Head of caudate nucleus (tissue), 42 donors: Measurements from ENCODE around the gene HIKESHI.
A peak's percentile ranks its signal among the peaks of the same experiment; 100 is the strongest.

Experiments
- DNase-seq, 42 donors: peaks; one replicate each; pipeline versions ENCODE4 v3.0.0 to v3.0.0-alpha.2; 2020 to 2021; ENCODE audit warnings: mixed read lengths in 7 of 42
- intact Hi-C: fragments of 100-400 bp; cut with DNase I; formaldehyde crosslinking; loops from one replicate; pipeline ENCODE4 v1.15.0; 2022

The HIKESHI gene, protein sequence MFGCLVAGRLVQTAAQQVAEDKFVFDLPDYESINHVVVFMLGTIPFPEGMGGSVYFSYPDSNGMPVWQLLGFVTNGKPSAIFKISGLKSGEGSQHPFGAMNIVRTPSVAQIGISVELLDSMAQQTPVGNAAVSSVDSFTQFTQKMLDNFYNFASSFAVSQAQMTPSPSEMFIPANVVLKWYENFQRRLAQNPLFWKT

GRCh38 chr11:86302092-86302793 lies at the start of gene HIKESHI:
TSS of gene HIKESHI (plus strand) at chr11:86302240. CDS start at chr11:86302449, 209 bp downstream.
- peak; percentile 100 for DNase-seq
- intact Hi-C loops, result loop anchor here (2.0 kb wide), 1 partner anchor 57 kb away; the partner anchor contains the start of gene EED

GRCh38 chr11:86255896-86256295 lies 46.1 kb upstream of the HIKESHI start:
- intact Hi-C loops, result no loop called here
- no peak for DNase-seq

DNA sequence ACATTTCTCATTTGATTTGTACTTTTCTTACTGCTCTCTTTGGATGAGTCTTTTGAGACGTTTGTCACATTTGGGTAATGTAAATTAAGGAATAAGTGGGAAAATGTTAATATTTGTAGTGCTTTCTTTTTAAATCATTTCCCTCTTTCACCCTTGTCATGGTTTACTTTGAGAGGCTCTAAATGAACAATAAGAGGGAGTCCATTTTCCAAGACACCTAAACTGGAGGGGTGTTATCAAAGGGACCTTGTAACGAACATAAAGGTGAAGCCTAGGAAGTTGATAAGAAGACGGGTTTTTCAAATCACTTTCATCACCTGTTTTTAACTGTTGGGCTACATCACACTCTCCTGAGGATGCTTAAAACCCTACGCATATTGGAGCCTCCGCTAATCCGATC lies 45.4 kb upstream of the HIKESHI start:
- DNase-seq, result no peak
- intact Hi-C loops, result no loop called here

DNA sequence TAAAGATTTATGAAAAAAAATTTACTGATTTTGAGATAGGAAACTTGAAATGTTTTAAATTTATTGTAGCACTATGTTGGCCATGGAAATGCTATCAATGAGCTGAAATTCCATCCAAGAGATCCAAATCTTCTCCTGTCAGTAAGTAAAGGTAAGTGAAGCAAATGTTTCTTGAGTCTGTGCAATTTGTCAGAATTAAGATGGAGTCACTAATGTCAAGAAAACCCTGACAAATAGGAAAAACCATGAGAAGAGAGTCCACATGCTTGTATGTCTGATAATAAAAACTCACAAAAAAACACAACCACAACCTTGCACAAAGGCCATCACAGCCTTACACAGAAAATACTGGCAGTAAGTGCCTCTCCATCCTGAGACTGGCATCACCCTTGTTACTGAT lies 44.6 kb upstream of the HIKESHI start:
- DNase-seq, result no peak
- intact Hi-C loops, result no loop called here

- intact Hi-C loops, result no loop called here
- DNase-seq, result no peak
These were observed 42.3 kb upstream of the HIKESHI start for GRCh38 chr11:86259730-86260129.

GRCh38 chr11:86261328-86261727 lies 40.7 kb upstream of the HIKESHI start:
- DNase-seq, result no peak

DNA sequence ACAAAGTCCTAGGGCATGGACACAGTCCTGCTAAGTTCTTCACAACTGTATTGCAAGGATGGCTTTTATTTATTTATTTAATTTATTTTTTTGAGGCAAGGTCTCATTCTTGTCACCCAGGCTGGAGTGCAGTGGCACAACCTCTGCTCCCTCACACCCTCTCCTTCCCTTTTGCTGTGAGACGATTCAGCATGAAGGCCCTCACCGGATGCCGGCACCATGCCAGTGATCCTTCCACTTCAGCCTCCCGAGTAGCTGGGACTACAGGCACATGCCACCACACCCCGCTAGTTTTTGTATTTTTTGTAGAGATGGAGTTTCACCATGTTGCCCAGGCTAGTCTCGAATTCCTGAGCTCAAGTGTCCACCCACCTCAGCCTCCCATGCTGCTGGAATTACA lies 39.7 kb upstream of the HIKESHI start:
- intact Hi-C loops, result no loop called here

More at GRCh38 chr11:86261328-86261727, 40.7 kb upstream of the HIKESHI start:
- intact Hi-C loops, result no loop called here

DNA sequence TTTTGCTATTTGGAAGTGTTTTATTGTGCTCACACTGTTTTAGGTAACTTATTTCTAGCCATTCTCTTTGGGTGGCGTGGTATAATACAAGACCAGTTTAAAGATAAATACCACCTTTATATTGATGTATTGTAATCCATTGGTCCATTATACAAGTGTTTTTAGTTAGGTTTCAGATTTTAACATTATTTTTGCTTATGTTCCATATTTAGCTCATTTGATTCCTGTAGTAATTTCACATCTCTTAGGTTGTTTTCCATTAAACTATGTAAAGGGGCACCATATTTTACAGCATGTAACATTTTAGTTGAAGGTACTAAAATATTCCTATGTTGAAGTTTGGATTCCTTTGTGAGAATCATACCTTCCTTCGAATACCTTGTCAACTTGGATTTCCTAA lies 37.4 kb upstream of the HIKESHI start:
- intact Hi-C loops, result no loop called here
- no peak for DNase-seq

More for the DNA sequence above, 39.7 kb upstream of the HIKESHI start:
- no peak for DNase-seq

- intact Hi-C loops, result no loop called here
These were observed 36.8 kb upstream of the HIKESHI start for GRCh38 chr11:86265194-86265593.

DNA sequence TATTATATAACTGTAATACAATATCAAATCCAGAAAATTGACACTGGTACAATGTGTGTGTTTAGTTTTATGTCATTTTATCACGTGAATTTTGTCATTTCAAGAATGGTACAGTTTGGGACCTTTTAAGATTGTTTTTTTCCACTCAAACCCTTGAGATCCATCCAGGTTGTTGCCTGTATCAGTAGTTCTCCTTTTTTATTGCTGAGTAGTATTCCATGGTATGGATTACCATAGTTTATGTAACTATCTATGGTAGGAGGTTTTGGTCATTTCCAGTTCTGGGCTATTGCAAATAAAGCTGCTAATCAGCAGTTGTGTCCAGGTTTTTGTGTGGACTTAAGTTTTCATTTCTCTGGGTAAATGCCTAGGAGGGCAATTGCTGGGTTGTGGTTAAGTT lies 32.4 kb upstream of the HIKESHI start:
- no peak for DNase-seq
- intact Hi-C loops, result no loop called here

More at GRCh38 chr11:86265194-86265593, 36.8 kb upstream of the HIKESHI start:
- no peak for DNase-seq

DNA sequence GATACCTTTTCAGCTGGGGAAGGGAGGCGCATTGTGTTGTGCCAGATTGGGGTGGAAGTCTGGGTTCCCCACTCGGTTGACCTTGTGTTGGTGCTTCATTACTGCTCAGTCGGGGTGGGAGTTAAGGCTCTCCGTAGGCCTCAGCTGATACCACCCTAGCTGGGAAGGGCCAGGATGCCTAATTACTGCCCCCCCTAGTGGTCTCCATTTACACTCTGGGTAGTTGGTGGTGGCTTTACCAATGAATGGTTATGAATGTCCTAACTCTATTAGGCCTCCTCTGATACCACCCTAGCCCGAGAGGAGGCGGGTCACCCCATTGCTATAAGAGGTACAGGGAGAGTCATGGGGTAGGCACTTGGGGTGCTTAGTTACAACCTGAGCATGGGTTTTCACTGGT lies 27.5 kb upstream of the HIKESHI start:
- DNase-seq, result no peak
- intact Hi-C loops, result no loop called here

GRCh38 chr11:86274999-86275398 lies 27.0 kb upstream of the HIKESHI start:
- intact Hi-C loops, result no loop called here
- no peak for DNase-seq

GRCh38 chr11:86275493-86276370 lies 26.3 kb upstream of the HIKESHI start:
- no peak for DNase-seq
- intact Hi-C loops, result no loop called here

DNA sequence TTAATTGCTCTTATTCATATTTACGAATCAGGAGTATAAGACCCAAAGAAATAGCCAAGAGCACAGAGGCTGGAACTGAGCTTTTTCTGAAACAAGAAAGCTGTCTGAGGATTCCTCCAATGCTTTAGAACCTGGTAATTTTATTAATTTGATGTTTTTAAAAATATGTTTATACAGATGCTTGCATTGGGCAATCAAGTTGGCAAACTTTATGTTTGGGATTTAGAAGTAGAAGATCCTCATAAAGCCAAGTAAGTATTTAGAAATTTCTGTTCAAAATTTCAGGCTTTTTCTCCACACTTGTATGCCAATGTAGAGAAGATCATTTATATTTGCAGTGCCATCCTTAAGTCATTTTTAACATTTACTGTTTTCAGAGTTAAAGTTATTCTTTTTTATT lies 24.3 kb upstream of the HIKESHI start:
- DNase-seq, result no peak

DNA sequence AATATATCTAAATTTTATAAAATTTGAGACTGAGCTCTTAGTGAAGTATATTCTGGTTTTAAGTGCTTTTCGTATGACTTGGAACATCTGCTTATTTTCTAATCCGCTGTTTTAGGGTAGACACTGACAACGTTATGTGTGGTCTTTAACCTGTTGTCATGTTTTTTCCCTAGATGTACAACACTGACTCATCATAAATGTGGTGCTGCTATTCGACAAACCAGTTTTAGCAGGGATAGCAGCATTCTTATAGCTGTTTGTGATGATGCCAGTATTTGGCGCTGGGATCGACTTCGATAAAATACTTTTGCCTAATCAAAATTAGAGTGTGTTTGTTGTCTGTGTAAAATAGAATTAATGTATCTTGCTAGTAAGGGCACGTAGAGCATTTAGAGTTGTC lies 23.8 kb upstream of the HIKESHI start:
- no peak for DNase-seq
- intact Hi-C loops, result no loop called here

More for the DNA sequence above, 24.3 kb upstream of the HIKESHI start:
- intact Hi-C loops, result no loop called here

GRCh38 chr11:86279747-86280146 lies 22.3 kb upstream of the HIKESHI start:
- no peak for DNase-seq
- intact Hi-C loops, result loop anchor here (10.0 kb wide), 1 partner anchor 425 kb away; the partner anchor contains the start of gene CCDC83

- no peak for DNase-seq
- intact Hi-C loops, result loop anchor here (10.0 kb wide), 1 partner anchor 433 kb away; the partner anchor contains the start of gene CCDC83
These were observed 14.6 kb upstream of the HIKESHI start for GRCh38 chr11:86287468-86287796.

GRCh38 chr11:86288776-86289507 lies 13.1 kb upstream of the HIKESHI start:
- intact Hi-C loops, result loop anchor here (10.0 kb wide), 1 partner anchor 434 kb away; the partner anchor contains the start of gene CCDC83

More at GRCh38 chr11:86288776-86289507, 13.1 kb upstream of the HIKESHI start:
- peak in 12 of 42 donors; percentile 8 to 51 (median 20) for DNase-seq
